Left kidney (tissue), 2 donors: ENCODE measurements around the gene PLPPR3. TPM values are rescaled to one million over a fixed set of nuclear protein-coding genes. Genes with fewer than 3 reads are reported as not detected.

ENCODE experiments used
- DNase-seq: peaks from one replicate; pipeline ENCODE4 v3.0.0-alpha.2; 2013
- polyA plus RNA-seq: library from polyadenylated mRNA; unstranded; fragments of 120-200 nt; gene quantifications from one replicate; pipeline ENCODE4 v1.2.1, GENCODE V29; 2013; ENCODE audit not compliant: insufficient read length

Gene PLPPR3
- polyA plus RNA-seq, 1 donor: 9.4 TPM

DNA sequence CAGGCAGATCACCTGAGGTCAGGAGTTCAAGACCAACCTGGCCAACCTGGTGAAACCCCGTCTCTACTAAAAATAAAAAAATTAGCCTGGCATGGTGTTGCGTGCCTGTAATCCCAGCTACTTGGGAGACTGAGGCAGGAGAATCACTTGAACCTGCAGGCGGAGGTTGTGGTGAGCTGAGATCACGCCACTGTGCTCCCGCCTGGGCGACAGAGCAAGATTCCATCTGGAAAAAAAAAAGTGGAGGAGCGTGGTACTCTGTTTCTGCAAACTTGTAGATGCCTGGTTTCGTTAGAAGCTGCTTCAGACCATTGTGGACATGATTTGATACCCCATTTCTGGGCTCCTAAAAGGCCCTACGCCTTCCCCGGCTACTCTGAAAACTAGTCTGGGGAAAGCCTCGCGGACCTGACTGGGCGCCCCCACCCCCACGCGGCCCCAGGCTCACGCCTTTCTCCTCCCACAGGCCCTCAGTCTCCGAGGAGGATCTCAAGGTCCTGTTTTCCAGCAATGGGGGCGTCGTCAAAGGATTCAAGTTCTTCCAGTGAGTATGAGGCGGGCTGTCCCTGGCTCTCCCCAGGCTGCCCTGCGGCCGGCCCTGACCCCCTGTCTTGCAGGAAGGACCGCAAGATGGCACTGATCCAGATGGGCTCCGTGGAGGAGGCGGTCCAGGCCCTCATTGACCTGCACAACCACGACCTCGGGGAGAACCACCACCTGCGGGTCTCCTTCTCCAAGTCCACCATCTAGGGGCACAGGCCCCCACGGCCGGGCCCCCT is 11.5 kb downstream of the PLPPR3 start:
- no peak for DNase-seq

DNA sequence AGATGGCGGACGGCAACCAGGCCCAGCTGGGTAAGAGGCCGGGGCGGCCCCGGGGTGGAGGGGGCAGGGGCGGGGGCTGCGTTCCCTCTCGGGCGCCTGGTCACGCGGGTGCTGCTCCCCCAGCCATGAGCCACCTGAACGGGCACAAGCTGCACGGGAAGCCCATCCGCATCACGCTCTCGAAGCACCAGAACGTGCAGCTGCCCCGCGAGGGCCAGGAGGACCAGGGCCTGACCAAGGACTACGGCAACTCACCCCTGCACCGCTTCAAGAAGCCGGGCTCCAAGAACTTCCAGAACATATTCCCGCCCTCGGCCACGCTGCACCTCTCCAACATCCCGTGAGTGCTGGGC is 13.4 kb downstream of the PLPPR3 start:
- no peak for DNase-seq

DNA sequence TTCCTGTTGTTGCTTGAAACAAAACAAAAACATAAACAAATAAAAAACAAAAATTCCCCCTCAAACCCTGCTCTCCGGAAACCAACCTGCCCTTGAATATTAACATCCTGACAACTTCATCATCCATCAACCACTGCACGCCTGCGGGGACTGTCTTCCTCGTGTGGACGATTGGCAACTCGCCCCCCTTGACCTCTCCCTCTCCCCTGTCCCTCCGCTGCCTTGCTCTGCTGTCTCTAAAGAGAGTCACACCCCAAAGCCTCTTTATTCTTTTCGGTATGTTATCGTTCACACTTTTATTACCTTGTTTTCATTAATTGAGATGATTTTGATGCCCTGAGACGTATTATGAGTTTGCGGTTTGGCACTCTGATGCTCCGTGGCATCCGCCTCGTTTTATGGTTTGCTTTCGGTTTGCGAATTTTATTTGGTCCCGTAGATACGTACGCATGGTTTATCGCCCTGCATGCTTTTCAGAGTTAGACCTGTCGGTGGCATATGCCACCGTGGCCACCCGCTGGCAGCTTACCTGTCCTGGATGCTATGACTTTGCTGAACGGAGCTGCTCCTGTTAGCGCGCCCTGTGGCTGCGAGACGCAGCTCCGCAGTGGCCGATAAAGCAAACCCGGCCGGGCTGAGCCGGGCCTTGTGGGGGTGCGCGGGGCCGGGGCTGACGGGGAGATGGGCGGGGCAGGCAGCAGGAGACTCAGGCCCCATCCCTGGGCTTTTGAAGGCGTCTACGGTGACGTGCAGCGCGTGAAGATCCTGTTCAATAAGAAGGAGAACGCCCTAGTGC is 13.9 kb downstream of the PLPPR3 start:
- DNase-seq: no peak

DNA sequence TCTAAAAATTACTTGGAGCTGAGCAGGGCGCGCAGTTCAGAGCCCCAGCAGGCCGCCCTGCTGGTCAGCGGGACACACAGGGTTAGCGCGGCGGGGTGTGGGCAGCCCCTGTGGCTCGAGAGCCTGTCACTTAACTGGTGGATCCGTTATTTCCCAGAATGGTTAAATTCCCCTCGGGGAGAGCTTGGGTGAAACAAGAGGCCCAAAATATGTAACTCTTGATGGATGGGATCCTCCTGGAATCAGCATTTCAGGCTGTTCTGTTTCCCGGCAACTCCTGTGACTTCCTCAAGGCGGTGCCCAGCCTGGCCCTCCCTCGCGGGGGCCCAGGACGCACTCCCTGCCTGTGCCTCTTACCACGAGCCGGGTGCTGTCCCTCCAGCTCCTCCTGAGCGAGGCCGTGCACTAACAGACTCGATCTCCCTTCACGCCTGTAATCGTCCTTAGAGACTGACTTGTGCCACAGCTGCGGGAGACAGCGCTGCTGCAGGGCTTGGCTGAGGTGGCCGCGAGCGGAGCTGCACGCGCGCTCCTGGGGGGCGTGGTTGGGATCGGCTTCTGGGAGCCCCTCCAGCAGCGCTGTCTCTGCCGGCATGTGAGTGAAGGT is 14.8 kb downstream of the PLPPR3 start:
- DNase-seq: no peak

DNA sequence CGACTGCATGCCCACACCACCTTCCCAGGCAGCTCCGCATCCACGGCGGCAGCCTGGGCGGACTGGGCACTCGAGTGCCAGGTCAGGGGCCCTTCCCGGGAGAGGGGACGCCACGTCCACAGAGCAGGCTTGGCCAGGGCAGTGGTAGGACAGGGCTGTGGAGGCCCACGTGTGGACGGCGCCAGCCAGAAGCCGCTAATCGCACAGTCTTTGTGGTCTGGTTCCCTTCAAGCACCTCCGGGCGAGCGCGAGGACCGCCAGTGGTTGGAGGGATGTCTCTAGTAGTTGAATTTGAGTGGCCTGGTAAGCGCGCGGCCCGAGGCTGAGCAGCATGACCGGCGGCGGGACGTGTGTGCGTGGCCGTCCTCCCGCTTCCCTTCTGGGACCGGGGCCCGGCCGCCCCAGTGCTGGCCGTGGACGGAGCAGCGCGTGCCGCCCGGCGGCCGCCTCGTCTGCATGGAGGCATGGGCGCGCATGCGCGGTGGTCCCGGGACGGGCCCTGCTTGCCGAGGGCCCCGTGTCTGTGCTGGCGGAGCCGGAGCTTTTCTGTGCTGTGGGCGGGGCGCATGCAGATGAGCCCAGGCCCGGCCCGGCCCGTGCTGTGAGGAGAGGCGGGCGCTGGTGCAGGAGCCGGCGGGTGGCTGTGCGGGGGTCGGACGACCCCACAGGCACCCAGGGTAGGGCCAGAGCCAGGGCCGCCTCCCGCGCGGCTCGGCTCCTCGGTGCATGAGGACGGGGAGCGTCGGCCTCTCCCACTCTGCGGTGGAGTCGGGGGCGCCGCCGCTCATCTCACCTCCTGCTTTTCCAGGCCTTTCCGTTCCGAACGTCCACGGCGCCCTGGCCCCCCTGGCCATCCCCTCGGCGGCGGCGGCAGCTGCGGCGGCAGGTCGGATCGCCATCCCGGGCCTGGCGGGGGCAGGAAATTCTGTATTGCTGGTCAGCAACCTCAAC is 15.9 kb downstream of the PLPPR3 start:
- no peak for DNase-seq

DNA sequence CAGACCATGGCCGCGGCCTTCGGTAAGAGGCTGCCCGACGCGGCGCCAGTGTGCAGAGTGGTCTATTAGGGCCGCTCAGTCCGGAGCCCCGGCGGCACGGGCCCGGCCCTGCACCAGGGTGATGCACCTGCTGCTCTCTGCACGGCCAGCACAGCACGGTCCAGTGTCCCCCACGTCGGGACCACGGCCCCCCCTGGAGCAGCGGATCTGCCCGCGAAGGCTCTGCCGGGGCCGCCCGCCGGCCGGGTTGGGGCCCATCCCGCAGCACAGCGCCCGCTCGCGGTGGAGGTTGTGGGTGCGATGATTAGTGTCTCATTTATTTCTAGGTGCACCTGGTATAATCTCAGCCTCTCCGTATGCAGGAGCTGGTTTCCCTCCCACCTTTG is 16.6 kb downstream of the PLPPR3 start:
- DNase-seq: no peak

DNA sequence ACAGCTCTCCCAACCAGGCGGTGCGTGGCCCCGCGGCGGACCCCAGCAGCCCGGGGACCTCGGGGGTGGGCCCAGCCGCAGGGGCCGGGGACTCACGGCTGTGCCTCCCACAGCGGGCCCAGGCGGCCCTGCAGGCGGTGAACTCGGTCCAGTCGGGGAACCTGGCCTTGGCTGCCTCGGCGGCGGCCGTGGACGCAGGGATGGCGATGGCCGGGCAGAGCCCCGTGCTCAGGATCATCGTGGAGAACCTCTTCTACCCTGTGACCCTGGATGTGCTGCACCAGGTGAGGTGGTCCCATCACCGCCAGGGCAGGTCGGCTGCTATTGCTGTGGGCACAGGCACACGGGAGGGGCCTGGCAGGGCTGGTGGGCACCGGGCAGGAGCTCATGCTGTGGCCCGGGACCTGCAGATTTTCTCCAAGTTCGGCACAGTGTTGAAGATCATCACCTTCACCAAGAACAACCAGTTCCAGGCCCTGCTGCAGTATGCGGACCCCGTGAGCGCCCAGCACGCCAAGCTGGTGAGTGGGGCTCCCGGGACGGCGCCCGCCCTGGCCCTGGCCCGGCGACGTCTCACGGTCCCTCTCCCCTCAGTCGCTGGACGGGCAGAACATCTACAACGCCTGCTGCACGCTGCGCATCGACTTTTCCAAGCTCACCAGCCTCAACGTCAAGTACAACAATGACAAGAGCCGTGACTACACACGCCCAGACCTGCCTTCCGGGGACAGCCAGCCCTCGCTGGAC is 17.2 kb downstream of the PLPPR3 start:
- DNase-seq: no peak

DNA sequence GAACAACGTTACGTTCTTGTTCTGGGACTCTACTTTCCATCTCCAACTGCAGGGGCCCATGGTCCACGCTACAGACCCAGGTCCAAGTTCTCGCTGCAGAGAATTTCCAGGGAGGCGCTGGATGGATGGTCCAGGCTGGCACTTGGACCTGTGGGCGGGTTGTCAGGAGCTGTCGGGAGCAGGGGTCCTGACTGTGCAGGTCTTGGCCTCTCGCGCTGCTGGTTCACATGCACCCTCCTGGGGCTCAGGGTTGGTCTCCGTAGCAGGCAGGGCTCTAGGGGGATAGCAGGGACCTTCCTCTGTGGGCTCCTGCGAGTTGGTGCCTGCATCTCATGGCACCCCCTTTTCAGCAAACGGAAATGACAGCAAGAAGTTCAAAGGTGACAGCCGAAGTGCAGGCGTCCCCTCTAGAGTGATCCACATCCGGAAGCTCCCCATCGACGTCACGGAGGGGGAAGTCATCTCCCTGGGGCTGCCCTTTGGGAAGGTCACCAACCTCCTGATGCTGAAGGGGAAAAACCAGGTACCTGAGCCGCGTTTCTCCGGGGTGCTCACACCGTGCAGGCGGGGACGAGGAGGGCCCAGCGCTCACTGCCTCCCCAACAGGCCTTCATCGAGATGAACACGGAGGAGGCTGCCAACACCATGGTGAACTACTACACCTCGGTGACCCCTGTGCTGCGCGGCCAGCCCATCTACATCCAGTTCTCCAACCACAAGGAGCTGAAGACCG is 17.9 kb downstream of the PLPPR3 start:
- no peak for DNase-seq

DNA sequence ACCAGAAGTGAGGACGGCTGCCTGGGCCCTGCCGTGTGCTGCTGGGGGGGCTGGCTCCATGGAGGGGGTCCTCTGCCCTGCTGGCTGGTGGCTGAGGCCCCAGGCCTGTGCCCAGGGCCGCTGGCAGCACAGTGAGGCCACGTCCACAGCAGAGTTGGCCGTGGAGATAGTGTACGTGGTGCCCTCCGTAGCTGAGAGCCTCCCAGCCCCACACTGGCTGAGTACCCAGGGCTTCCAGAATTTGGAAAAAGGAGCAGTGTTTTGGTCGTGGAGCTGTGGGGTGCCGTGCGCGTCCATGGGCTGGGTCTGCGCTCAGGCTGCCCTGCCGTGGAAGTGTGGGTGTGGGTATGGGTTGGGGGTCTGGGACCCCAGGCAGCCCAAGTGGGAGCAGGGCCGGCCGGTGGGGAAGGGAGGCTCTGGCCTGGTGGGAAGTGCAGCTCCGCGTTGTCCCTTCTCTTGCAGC is 18.6 kb downstream of the PLPPR3 start:
- no peak for DNase-seq

DNA sequence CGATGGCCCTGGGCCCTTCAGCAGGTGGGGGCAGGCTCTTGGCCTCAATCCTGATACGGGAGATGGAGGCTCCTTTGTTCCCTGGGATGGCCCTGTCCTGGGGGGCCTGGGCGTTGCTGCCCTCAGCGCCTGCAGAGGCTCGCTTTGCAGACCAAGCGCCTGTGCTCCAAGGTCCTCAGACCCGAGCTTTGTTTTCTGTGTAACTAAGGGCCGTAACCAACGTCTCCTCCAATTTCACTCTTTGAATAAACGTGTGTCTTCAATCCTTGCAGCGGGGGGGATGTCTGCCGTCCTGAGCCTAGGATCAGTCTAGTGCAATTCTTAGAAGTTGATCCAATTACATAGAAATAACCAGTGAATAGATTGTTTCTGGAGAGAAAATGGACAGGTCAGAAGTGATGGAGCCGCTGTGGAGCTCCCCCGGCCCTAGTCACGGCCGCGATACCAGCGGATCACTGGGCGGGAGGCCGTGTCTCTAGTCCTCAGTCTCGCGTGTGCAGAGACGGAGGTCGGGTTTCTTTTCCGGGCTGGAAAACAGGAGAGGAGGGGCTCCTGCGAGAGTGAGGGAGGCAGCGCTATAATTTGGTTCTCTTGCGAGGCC is 19.2 kb downstream of the PLPPR3 start:
- DNase-seq: no peak

DNA sequence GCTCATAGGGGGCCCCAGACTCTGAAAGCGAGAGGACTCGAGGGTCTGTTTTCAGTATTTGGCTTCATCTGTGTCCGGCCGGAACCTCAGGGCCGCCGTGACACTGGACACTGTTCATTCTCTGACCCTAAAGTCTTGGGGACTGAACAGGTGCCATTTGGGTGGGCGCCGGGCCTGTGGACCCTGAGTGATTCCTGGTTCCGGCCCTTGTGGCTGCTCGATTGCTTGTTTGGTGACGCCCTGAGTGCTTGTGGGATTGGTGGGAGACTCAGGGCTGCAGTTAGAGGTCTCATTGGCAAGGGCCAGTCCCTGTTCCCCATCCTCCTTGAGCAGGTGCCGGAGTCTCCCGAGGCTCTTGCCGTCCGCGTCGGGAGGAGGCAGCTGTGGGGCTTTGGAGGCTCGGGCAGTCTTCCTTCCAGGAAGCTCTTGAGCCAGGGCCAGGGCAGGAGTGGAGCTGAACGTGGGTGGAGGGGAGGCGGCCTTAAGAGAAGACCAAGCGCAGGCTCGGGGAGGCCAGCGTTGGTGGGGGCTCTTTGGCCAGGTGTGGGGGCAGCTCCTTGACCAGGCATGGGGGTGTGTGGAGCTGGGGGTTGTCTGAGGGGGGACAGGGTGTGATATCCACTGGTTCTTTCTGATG is 19.8 kb downstream of the PLPPR3 start:
- DNase-seq: no peak

DNA sequence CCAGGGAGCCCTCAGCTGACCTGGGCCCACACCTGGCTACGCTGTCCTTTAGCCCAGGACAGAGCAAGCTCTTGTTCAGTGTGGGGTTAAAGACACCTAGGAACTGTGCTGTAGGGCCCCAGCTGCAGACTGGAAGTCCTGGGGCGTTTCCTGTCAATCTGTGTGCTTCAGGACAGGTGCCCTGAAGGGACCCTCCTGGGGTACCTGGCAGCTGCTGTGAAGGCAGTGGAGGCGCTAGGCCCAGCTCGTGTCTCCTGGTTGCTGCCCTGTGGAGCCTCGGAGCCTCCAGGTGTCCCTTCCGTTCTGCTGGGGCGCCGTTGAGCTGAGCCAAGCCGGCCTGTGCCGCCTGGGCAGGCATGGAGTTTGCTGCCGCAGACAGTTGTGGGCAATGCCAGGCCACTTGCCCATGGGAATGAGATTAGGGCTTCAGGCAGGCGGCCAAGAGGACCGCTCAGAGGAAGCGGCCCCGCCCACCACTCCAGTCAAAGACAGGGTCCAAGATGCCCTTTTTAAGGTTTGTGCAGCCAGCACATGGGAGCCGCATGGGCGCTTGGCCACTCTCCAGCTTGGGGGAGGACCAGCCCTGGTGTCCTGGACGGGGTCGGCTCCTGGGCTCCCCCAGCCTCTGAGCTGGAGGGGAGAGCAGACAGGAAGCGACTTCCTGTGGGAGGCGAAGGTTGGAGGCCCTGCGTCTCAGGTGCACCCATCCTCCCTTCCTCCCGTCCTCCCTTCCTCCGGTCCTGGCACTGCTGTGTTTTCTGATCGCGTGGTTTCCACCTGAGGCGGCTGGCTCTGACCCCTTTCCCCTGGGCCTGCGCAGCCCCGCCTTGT is 20.5 kb downstream of the PLPPR3 start:
- no peak for DNase-seq

DNA sequence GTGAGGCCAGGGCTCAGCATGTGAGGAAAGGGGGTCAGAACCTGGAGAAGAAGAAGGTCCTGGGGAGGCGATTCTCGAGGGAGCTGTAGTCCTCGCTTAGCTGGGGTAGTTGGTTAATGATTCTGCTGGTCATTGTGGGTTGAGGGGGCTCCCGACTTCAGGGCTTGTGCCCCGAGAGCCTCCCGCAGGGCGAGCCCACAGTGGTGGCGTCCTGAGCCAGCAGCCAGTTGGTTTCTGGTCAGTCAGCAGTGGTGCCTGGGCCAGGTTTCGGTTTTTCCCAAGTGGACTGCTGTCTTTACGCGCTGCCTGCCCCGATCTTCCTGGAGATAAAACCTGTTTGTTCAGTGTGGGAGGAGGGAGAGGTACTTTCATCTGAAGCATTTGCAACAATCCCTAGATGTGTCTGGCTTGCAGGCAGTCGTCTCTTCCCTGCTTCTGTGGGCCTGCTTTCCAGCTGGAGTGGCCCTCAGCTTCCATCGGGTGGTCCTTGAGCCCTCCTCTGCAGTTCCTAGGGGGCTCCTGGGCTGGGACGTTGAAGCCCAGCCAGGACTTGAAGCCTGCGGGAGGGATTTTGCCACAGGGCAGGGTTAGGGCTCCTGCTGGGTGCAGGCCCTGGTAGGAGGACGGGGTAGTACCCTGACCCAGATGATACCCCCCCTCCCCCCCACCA is 21.3 kb downstream of the PLPPR3 start:
- no peak for DNase-seq

DNA sequence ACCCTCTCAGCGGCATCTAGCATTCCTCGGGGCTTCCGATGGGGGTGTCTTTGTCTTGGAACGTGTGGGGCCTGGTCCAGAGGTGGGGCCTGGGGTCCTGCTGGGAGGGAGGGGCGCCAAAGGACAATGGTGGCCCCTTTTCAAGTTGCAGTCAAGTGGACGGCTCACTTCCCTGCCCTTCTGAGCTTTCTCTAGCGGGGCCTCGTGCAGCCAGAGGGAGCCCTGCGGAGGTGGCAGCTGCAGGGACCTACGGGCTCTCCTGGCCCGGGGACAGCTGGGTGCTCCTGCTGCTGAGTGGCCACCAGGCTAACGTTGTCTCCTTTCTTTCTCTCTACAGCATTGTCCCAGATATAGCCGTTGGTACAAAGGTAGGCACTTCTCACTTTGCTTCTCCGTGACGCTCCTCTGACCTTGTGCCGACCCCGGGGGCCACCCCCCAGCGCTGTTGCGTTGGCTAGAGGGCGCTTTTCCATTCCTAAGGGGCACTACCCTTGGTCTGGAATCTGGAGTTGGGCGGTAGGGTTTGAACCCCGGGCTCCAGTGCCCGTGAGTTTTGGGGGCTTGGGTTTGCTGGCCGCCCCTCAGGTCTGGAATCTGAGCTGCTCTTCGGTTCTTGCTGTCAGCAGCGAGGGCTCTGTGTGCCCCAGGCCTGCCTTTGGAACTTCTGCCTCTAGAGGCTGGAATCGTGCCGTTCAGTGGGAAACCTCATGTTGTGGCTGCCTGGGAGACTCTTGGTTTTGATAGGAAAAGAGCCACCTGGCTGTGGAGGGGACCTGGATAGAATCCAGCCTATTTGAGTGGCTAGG is 22.5 kb downstream of the PLPPR3 start:
- no peak for DNase-seq

DNA sequence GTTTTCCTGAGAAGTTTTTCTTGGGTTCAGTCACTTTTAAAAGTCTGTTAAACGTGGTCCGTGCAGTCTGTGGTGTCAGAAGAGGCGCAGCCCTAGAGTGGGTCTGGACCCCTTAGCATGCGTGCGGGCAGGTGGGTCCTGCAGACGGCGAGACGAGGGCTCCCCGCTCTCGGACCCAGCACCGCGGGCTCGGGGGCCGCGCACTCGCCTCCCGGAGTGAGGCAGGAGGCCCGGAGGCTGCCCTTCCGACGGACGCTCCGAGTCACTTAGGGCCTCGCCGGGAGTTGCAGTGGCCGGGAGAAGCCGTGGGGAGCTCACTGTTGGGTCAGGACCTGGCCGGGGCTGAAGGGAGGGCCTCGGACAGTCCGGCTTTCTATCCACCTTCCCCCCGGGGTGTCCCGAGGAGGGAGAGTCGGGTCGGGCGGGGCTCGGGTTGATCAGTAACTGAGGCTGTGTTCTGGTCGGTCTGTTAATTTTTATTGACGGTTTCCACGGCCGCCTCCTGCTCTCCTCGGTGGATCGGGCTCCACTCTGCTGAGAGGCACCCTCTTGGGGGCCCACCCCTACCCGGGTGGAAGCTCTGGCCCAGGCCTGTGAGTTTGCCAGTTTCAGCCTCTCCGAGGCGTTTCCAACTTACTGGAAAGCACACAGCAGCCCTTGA is 23.2 kb downstream of the PLPPR3 start:
- DNase-seq: no peak
